Left lung (tissue), 14 donors: ENCODE data around the gene PRPF38B. TPM values are rescaled to one million over a fixed set of nuclear protein-coding genes. Genes with fewer than 3 reads are reported as not detected.

Source experiments
- ATAC-seq: fragments of 200-7000 bp; cut with Tn5 transposase; one replicate; pipeline ENCODE4 v1.9.1; 2020; ENCODE audit warnings: moderate library complexity
- DNase-seq, 4 donors: peaks; one replicate each; pipeline ENCODE4 v3.0.0-alpha.2; 2013 to 2020
- H3K27ac ChIP-seq, 2 donors: fragments of 200-600 bp; sonication (generic) in 1 of 2; one replicate each; pipeline versions ENCODE4 v1.5.0 to v1.8.0; 2020 to 2021
- H3K27me3 ChIP-seq, 2 donors: fragments of 200-600 bp; sonication (generic) in 1 of 2; one replicate each; pipeline versions ENCODE4 v1.5.0 to v1.8.0; 2020 to 2021
- H3K36me3 ChIP-seq, 2 donors: fragments of 200-600 bp; sonication (generic) in 1 of 2; one replicate each; pipeline versions ENCODE4 v1.5.0 to v1.8.0; 2020 to 2021
- H3K4me1 ChIP-seq, 2 donors: fragments of 200-600 bp; one replicate each; pipeline ENCODE4 v1.8.0; 2021
- H3K4me3 ChIP-seq, 2 donors: fragments of 200-600 bp; sonication (generic) in 1 of 2; one replicate each; pipeline versions ENCODE4 v1.5.0 to v1.8.0; 2020 to 2021; ENCODE audit warnings: mild to moderate bottlenecking in 1 of 2
- H3K9me3 ChIP-seq, 2 donors: fragments of 200-600 bp; sonication (generic) in 1 of 2; one replicate each; pipeline versions ENCODE4 v1.5.0 to v1.8.0; 2020 to 2021
- CTCF ChIP-seq, 2 donors: fragments of 200-600 bp; sonication (generic) in 1 of 2; IDR thresholded peaks; one replicate each; pipeline versions ENCODE4 v1.5.0 to v1.8.0; 2021; ENCODE audit warnings: antibody characterized with exemption in 2 of 2
- intact Hi-C, 2 donors: fragments of 100-400 bp; cut with DNase I; formaldehyde crosslinking; loops; one replicate each; pipeline versions ENCODE4 v1.11.2 to v1.14.2; 2022
- long read RNA-seq, 12 donors: library from polyadenylated mRNA in 2 of 12; unstranded in 2 of 12; transcript quantifications; one replicate each; pipeline ENCODE4 v2.0.0 and lab custom pipeline, GENCODE V29; 2019 to 2026
- polyA plus RNA-seq, 6 donors: library from polyadenylated mRNA; unstranded; fragments of 120-200 nt; gene quantifications; one replicate each; pipeline ENCODE4 v1.2.1, GENCODE V29; 2013; ENCODE audit not compliant: insufficient read length in 6 of 6
- total RNA-seq, 2 donors: library from RNA; stranded (reverse); fragmentation: NEBNext Ultra II Directional; extraction: Animal tissue kit (Norgen Biotek cat#: 25700); gene quantifications; one replicate each; pipeline ENCODE4 v1.2.1, GENCODE V29; 2021
- donor health status: DM: no; HTN: yes; CAD: no.
- donor health status: DM: no; HTN: no; CAD: no.

The PRPF38B gene
- 10 to 100 TPM; 24.7 to 40.5 TPM for total RNA-seq
- 10 to 100 TPM; 82.2 to 95.5 (median 89.3) TPM for polyA plus RNA-seq
- long read RNA-seq, donor 1, transcript PRPF38B-203 (6 exons, 3,693 nt), result minor isoform, 18 of 51 reads
- long read RNA-seq, donor 1, transcript PRPF38B-205 (2 exons, 1,352 nt), result major isoform, 22 of 51 reads
- long read RNA-seq, donor 1, partial matches to known transcripts, result 9 of 51 reads
- long read RNA-seq, donor 1, other reads (novel, unspliced or antisense), result 0 of 51 reads
- long read RNA-seq, donor 2, transcript PRPF38B-205 (2 exons, 1,352 nt), result minor isoform, 15 of 49 reads
- long read RNA-seq, donor 2, transcript PRPF38B-203 (6 exons, 3,693 nt), result major isoform, 18 of 49 reads
- long read RNA-seq, donor 2, partial matches to known transcripts, result 16 of 49 reads
- long read RNA-seq, donor 2, other reads (novel, unspliced or antisense), result 0 of 49 reads
- long read RNA-seq, donor 3, transcript PRPF38B-203 (6 exons, 3,693 nt), result major isoform, 10 of 48 reads
- long read RNA-seq, donor 3, transcript PRPF38B-205 (2 exons, 1,352 nt), result minor isoform, 8 of 48 reads
- long read RNA-seq, donor 3, partial matches to known transcripts, result 30 of 48 reads
- long read RNA-seq, donor 3, other reads (novel, unspliced or antisense), result 0 of 48 reads
- long read RNA-seq, donor 4, transcript PRPF38B-203 (6 exons, 3,693 nt), result major isoform, 29 of 45 reads
- long read RNA-seq, donor 4, partial matches to known transcripts, result 4 of 45 reads
- long read RNA-seq, donor 4, other reads (novel, unspliced or antisense), result 9 of 45 reads
- long read RNA-seq, donor 5, transcript PRPF38B-203 (6 exons, 3,693 nt), result minor isoform, 7 of 20 reads
- long read RNA-seq, donor 5, transcript PRPF38B-205 (2 exons, 1,352 nt), result major isoform, 12 of 20 reads
- long read RNA-seq, donor 5, partial matches to known transcripts, result 0 of 20 reads
- long read RNA-seq, donor 5, other reads (novel, unspliced or antisense), result 0 of 20 reads
- long read RNA-seq, donor 6, transcript PRPF38B-205 (2 exons, 1,352 nt), result major isoform, 19 of 100 reads
- long read RNA-seq, donor 6, transcript PRPF38B-203 (6 exons, 3,693 nt), result minor isoform, 16 of 100 reads
- long read RNA-seq, donor 6, partial matches to known transcripts, result 57 of 100 reads
- long read RNA-seq, donor 6, other reads (novel, unspliced or antisense), result 6 of 100 reads
- long read RNA-seq, donor 7, transcript PRPF38B-203 (6 exons, 3,693 nt), result major isoform, 11 of 15 reads
- long read RNA-seq, donor 7, partial matches to known transcripts, result 0 of 15 reads
- long read RNA-seq, donor 7, other reads (novel, unspliced or antisense), result 0 of 15 reads
- long read RNA-seq, donor 8, transcript PRPF38B-203 (6 exons, 3,693 nt), result minor isoform, 8 of 19 reads
- long read RNA-seq, donor 8, transcript PRPF38B-205 (2 exons, 1,352 nt), result major isoform, 11 of 19 reads
- long read RNA-seq, donor 8, partial matches to known transcripts, result 0 of 19 reads
- long read RNA-seq, donor 8, other reads (novel, unspliced or antisense), result 0 of 19 reads
- long read RNA-seq, donor 9, partial matches to known transcripts, result 0 of 1 reads
- long read RNA-seq, donor 9, other reads (novel, unspliced or antisense), result 0 of 1 reads
- long read RNA-seq, donor 10, transcript PRPF38B-203 (6 exons, 3,693 nt), result major isoform, 11 of 21 reads
- long read RNA-seq, donor 10, partial matches to known transcripts, result 1 of 21 reads
- long read RNA-seq, donor 10, other reads (novel, unspliced or antisense), result 8 of 21 reads
- long read RNA-seq, donor 11, transcript PRPF38B-203 (6 exons, 3,693 nt), result minor isoform, 10 of 25 reads
- long read RNA-seq, donor 11, transcript PRPF38B-205 (2 exons, 1,352 nt), result major isoform, 15 of 25 reads
- long read RNA-seq, donor 11, partial matches to known transcripts, result 0 of 25 reads
- long read RNA-seq, donor 11, other reads (novel, unspliced or antisense), result 0 of 25 reads
- long read RNA-seq, donor 12, transcript PRPF38B-203 (6 exons, 3,693 nt), result minor isoform, 17 of 38 reads
- long read RNA-seq, donor 12, transcript PRPF38B-205 (2 exons, 1,352 nt), result major isoform, 19 of 38 reads
- long read RNA-seq, donor 12, partial matches to known transcripts, result 0 of 38 reads
- long read RNA-seq, donor 12, other reads (novel, unspliced or antisense), result 0 of 38 reads

GRCh38 chr1:108691942-108692723 is at the start of gene PRPF38B:
Gene PRPF38B (plus strand): TSS chr1:108692310. CDS start chr1:108692592, 282 bp downstream.
- Histone ChIP-seq H3K36me3 (peaks cover 0 to 19% of the 10 kb centered on the region in 2 donors), H3K4me1 (peaks cover 16 to 53% of the 10 kb centered on the region in 2 donors), H3K27ac (peak within 1 kb of the TSS; percentile 98 to 99), H3K27me3 (no peaks in the 10 kb centered on the region), H3K9me3 (no peaks in the 10 kb centered on the region), H3K4me3 (peak within 1 kb of the TSS; percentile 82 to 85)
- intact Hi-C loops, result no loop called here
- DNase-seq (peak; percentile 95 to 98 (median 96)), ATAC-seq (peak; percentile 97)
- no peak for TF ChIP-seq CTCF (IDR thresholded peaks at IDR 0.05)

GRCh38 chr1:108643492-108644335 is 48.4 kb upstream of the PRPF38B start:
- H3K4me3 ChIP-seq, result no peak overlapping the region
- DNase-seq, result peak in 2 of 4 donors; percentile 52 to 77
- intact Hi-C loops, result no loop called here
- peaks cover 0 to 56% of the 10 kb centered on the region in 2 donors for H3K4me1 ChIP-seq
- no peaks in the 10 kb centered on the region for H3K27me3 ChIP-seq
- TF ChIP-seq CTCF (IDR thresholded peaks at IDR 0.05), result peak; percentile 43 to 57
- H3K9me3 ChIP-seq, result no peaks in the 10 kb centered on the region
- H3K27ac ChIP-seq, result no peak overlapping the region
- H3K36me3 ChIP-seq, result no peaks in the 10 kb centered on the region
- peak; percentile 65 for ATAC-seq

- peak overlapping the region in 1 of 2 donors; percentile 97 for H3K27ac ChIP-seq
- no peak for TF ChIP-seq CTCF (IDR thresholded peaks at IDR 0.05)
- peaks cover 0 to 56% of the 10 kb centered on the region in 2 donors for H3K4me1 ChIP-seq
- intact Hi-C loops, result loop anchor here in 1 of 2 donors (5.0 kb wide), 1 partner anchor 133 kb away; no protein-coding TSS in a partner anchor
- no peaks in the 10 kb centered on the region for H3K36me3 ChIP-seq
- no peaks in the 10 kb centered on the region for H3K9me3 ChIP-seq
- H3K27me3 ChIP-seq, result no peaks in the 10 kb centered on the region
- no peak overlapping the region for H3K4me3 ChIP-seq
- DNase-seq, result peak in 2 of 4 donors; percentile 24 to 72
- peak; percentile 49 for ATAC-seq
These were observed 47.1 kb upstream of the PRPF38B start for GRCh38 chr1:108644984-108645383.
